HEK293T (cell line): ENCODE measurements around the gene SYNE2.

Experiments
- BHLHE40 ChIP-seq: fragments of 450-650 bp; IDR thresholded peaks from 2 replicates; pipeline ENCODE4 v1.6.1; 2016; ENCODE audit warnings: mild to moderate bottlenecking, moderate library complexity, borderline replicate concordance
- NFRKB ChIP-seq: fragments of 450-650 bp; IDR thresholded peaks from 2 replicates; pipeline ENCODE4 v1.6.1; 2016; ENCODE audit warnings: mild to moderate bottlenecking, moderate library complexity
- SP1 ChIP-seq: fragments of 450-650 bp; IDR thresholded peaks from 2 replicates; pipeline ENCODE4 v1.6.1; 2017
- SUZ12 ChIP-seq: fragments of 450-650 bp; IDR thresholded peaks from 2 replicates; pipeline ENCODE4 v1.6.1; 2016; ENCODE audit warnings: mild to moderate bottlenecking
- TARDBP ChIP-seq: fragments of 450-650 bp; IDR thresholded peaks from 2 replicates; pipeline ENCODE4 v1.6.1; 2016

GRCh38 chr14:63877550-63877939, 24.7 kb downstream of the SYNE2 start:
- TF ChIP-seq TARDBP = no peak
- TF ChIP-seq NFRKB = no peak
- TF ChIP-seq BHLHE40 = no peak
- TF ChIP-seq SP1 = no peak
- no peak for TF ChIP-seq SUZ12
